AG10803 (cell line): ENCODE results near the gene PGS1.

ENCODE experiments used
- DNase-seq: peaks from one replicate; pipeline ENCODE4 v3.0.0; 2010; ENCODE audit warnings: low read depth
- H3K4me3 ChIP-seq: 2 replicates; pipeline ENCODE4 v1.5.1; 2011; ENCODE audit warnings: mild to moderate bottlenecking, low read length, control low read depth
- TF ChIP-seq, protein P1 (sequence below): conservative IDR thresholded peaks from 2 replicates; pipeline ENCODE4 v1.5.1; 2011; ENCODE audit warnings: mild to moderate bottlenecking, low read length, control low read depth, inconsistent platforms

Gene PGS1

DNA sequence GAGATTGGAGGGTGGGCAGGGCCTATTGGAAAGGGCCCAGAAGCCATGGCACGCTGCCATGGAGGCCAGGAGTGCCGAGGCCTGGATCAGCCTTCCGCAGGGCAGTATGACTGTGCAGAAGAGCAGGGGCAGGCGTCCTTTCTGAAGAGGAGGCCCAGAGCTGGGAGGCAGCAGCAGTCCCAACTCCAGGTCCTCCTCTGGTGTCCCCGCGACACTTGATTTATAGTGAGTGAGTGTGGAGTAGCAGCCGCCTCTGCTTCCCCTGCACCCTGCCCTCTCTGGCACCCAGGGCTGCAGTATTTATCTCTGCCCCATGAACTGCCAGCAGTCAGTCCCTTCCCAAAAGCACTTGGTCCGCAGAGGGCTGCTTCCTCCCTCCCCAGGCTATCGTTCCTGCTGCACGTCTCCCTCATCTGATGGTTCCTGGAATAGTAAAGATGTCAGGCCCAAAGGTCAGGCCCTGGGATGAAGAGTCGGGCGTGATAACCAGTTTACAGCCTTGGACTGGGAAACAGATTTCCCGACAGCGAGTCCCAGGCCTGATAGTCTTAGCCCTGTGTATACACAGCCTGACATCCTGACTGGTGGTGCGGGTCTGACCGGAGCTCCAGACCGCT lies 32.9 kb downstream of the PGS1 start:
- DNase-seq = no peak
- TF ChIP-seq, protein P1, sequence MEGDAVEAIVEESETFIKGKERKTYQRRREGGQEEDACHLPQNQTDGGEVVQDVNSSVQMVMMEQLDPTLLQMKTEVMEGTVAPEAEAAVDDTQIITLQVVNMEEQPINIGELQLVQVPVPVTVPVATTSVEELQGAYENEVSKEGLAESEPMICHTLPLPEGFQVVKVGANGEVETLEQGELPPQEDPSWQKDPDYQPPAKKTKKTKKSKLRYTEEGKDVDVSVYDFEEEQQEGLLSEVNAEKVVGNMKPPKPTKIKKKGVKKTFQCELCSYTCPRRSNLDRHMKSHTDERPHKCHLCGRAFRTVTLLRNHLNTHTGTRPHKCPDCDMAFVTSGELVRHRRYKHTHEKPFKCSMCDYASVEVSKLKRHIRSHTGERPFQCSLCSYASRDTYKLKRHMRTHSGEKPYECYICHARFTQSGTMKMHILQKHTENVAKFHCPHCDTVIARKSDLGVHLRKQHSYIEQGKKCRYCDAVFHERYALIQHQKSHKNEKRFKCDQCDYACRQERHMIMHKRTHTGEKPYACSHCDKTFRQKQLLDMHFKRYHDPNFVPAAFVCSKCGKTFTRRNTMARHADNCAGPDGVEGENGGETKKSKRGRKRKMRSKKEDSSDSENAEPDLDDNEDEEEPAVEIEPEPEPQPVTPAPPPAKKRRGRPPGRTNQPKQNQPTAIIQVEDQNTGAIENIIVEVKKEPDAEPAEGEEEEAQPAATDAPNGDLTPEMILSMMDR = no peak
- no peak overlapping the region for H3K4me3 ChIP-seq

DNA sequence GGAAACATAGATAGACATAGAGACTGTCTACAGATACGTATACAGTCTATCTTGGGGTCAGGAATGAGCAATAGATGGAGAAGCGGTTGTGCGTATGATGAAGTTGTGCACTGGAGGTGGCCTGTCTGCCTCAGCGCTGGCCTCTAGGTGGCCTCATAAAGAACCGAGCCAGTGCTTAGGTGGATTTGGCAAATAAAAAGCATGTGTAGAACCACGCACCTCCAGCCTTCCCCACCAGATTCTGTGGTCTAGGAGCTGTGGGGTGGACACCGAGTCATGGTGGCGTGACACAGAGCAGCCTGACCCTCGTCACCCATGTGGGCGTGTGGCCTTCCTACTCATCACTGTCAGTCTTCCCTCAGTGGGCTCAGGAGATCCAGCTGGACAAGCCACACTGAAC lies 34.0 kb downstream of the PGS1 start:
- TF ChIP-seq, protein P1 = peak; percentile 39
- DNase-seq = no peak
- H3K4me3 ChIP-seq = no peak overlapping the region

DNA sequence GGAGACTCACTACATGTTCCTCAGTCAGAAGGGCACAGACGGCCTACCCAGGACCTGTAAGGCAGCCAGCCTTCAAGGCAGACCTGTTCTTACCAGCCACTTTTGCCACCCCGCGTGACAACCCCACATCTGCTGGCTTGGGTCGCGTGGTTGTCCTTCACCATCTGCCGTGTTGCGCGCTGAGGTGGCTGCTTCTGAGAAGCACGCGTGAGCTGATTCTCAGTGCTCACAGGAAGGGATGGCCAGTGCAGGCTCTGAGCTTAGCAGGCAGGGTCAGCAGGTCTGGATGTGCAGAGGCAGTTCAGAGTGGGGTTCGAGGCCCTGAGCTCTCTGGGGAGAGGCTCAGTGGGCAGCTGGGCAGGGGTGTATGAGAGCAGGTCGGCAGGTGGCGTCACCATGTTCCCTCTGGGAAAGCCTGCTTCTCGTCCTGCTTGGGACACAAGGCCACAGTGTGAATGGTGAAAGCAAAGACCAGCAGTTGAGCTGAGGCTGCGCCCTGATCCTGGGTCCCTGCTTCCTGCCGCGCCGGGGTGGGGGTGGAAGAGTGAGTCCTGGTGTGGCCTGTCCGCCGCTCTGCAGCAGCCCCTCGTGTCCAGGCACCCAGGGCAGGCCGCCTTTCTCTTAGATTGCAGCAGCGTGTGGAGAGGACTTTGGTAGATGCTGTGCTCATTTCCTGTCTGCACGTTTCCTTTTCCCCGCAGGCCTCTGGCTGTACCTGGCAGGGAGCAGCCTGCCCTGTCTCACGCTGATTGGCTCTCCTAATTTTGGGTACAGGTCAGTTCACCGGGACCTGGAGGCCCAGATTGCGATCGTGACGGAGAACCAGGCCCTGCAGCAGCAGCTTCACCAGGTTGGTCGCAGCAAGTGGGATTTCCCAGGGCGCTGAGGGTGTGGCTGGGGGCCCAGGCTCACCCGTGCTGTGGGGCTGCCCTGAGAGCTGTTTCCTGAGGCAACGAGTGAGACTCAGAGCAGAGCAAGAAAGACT lies 36.0 kb downstream of the PGS1 start:
- DNase-seq = no peak
- no peak overlapping the region for H3K4me3 ChIP-seq
- TF ChIP-seq, protein P1 = no peak

DNA sequence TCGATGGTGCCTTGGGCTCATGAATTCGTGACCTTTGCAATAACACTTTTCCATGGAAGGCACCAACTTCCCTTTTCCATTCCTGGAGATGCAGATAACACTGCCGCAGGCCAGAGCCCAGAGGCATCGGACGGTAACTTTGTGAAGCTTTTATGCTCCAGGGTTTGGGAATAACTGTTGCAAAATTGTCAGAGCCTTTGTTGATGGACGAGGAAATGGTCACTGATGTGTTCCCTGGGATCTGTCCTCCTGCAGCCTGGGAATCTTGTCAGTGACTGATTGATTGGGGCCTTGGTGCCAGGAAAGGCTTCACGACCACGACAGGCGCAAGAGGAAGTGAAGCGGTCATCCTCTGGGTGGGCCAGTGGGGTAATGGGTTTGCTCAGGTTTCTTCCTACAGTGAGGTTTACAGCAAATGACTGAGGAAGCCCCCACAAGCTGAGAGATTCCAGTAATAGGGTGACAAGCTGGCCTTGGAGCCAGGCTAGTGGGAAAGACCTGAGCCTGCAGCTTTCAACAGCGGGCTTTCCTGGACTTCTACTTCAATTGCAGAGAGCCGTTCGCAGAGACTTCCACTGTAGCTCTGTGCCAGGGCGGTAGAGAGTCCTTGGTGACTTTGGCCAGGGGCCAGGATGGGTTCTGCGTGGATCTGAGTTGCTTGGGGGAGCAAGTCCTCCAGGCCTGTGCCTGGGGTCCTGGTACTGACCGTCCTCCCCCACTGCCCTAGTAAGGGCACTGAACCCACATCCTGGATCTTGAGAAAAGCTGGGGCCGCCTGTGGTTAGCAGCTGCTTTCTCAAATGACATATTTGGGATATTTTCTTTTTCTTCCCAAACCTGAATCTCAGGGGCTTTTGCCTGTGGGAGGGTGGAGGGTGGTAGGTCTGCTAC lies 37.6 kb downstream of the PGS1 start:
- TF ChIP-seq, protein P1 = no peak
- no peak overlapping the region for H3K4me3 ChIP-seq

DNA sequence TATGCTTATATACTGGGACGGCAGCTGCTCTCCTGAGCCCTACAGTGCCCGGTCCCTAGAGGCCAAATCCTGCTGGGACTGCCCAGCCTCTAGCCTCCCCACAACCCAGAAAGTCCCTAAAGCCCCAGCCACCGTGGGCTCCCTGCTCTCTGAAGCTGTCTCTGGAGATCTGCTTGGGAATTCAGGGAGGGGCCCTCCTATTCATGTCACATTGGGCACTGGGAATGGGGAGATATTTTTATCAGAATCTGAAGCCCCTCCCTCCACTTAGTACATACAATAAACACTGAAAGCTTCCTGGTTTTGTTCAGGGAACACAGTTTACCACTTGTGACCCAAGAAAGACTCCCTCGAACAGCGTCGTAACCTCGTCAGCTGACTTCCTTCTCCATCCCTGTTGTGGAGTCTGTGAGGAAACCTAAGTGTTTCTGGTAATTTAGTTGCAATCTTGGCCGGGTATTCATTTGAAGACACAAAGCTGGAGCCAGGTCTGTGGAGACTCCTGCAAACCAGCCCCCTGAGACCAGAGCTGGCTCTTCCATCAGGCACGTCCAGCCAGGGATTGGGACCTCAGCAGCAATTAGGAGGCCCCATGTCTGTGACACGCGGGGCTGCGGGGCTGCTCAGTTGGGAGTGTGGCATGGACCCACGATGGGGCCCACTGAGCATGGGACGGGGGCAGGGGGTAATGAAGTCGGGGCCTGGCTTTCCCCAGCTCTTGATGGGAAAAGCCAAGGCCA lies 38.5 kb downstream of the PGS1 start:
- TF ChIP-seq, protein P1 = no peak
- H3K4me3 ChIP-seq = no peak overlapping the region
- no peak for DNase-seq

More for the DNA sequence above, 37.6 kb downstream of the PGS1 start:
- DNase-seq = peak; percentile 59

DNA sequence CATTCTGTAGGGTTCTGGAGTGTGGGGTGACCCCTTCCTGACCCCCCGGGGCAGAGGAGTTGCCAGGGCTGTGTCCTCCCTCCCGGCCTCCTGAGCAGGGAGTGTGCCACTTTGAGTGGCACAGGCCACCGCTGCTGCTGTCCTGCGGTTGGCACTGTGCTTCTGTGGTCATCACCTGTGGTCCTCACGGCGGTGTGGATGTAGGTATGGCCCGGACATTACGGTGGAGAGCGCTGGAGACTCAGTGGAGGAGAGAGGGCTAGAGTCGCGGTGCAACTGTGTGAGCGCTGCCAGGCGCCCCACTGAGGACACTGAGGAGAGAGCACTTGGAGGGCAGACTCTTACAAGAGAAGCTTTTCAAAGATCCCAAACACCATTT lies 39.1 kb downstream of the PGS1 start:
- TF ChIP-seq, protein P1 = no peak
- DNase-seq = no peak
- H3K4me3 ChIP-seq = no peak overlapping the region
